ENCODE results near the gene TNNT1. TPM values are rescaled to one million over a fixed set of nuclear protein-coding genes. Genes with fewer than 3 reads are reported as not detected.

TNNT1 gene
- polyA plus RNA-seq, 1 experiment = 10.4 TPM

- TF ChIP-seq, protein P1, sequence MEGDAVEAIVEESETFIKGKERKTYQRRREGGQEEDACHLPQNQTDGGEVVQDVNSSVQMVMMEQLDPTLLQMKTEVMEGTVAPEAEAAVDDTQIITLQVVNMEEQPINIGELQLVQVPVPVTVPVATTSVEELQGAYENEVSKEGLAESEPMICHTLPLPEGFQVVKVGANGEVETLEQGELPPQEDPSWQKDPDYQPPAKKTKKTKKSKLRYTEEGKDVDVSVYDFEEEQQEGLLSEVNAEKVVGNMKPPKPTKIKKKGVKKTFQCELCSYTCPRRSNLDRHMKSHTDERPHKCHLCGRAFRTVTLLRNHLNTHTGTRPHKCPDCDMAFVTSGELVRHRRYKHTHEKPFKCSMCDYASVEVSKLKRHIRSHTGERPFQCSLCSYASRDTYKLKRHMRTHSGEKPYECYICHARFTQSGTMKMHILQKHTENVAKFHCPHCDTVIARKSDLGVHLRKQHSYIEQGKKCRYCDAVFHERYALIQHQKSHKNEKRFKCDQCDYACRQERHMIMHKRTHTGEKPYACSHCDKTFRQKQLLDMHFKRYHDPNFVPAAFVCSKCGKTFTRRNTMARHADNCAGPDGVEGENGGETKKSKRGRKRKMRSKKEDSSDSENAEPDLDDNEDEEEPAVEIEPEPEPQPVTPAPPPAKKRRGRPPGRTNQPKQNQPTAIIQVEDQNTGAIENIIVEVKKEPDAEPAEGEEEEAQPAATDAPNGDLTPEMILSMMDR (IDR thresholded peaks at IDR 0.05; ENCODE audit: insufficient read depth, low read depth, low read length) = no peak
- ChIA-PET CTCF (interaction anchor here (0.5 to 1.3 kb wide), 2 partner anchors 27 to 262 kb away, joined by 3 to 4 read pairs; no protein-coding TSS in a partner anchor), POLR2A (interaction anchor here (0.6 kb wide), 1 partner anchor 360 kb away, joined by 3 read pairs; no protein-coding TSS in a partner anchor)
- H3K27me3 ChIP-seq (ENCODE audit: control insufficient read depth, insufficient read depth, low read length) = no peaks in the 10 kb centered on the region; the same call in 1 of the 2 replicates
- no peaks in the 10 kb centered on the region for H3K36me3 ChIP-seq (ENCODE audit: control insufficient read depth, insufficient read depth, low read length)
- no peak overlapping the region for H3K4me3 ChIP-seq (ENCODE audit: low read depth, low read length)
- peak; percentile 83 for DNase-seq (ENCODE audit: low read depth)
Measured at GRCh38 chr19:55189403-55189835, 40.4 kb upstream of the TNNT1 start.

DNA sequence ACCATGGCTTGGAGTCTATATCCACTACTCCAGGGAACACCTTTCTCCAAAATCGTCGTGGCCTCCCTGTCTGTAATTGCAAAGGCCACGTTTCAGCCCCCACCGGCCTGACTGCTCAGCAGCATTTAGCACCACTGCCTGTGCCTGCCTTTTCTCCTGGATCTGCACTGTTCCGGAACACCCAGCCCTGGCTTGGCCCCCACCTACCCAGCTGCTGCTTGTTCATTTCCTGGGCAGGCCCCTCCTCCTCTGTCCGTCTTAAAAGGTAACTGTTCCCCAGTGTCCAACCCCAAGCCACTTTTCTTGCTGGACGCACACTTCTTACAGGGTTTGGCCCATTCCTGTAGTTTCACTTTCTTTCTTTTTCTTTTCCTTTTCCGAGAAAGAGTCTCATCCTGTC is 39.6 kb upstream of the TNNT1 start:
- DNase-seq (ENCODE audit: low read depth) = no peak
- no peaks in the 10 kb centered on the region; the same call in 1 of the 2 replicates for H3K27me3 ChIP-seq (ENCODE audit: control insufficient read depth, insufficient read depth, low read length)
- no peaks in the 10 kb centered on the region for H3K36me3 ChIP-seq (ENCODE audit: control insufficient read depth, insufficient read depth, low read length)
- ChIA-PET POLR2A (no interaction called here), CTCF (no interaction called here)
- TF ChIP-seq, protein P1 (IDR thresholded peaks at IDR 0.05; ENCODE audit: insufficient read depth, low read depth, low read length) = no peak
- H3K4me3 ChIP-seq (ENCODE audit: low read depth, low read length) = no peak overlapping the region

- no peak for DNase-seq (ENCODE audit: low read depth)
- TF ChIP-seq, protein P1 (IDR thresholded peaks at IDR 0.05; ENCODE audit: insufficient read depth, low read depth, low read length) = no peak
- ChIA-PET POLR2A (no interaction called here), CTCF (no interaction called here)
- no peaks in the 10 kb centered on the region for H3K36me3 ChIP-seq (ENCODE audit: control insufficient read depth, insufficient read depth, low read length)
- H3K27me3 ChIP-seq (ENCODE audit: control insufficient read depth, insufficient read depth, low read length) = peaks cover 1% of the 10 kb centered on the region; the same call in 1 of the 2 replicates
- H3K4me3 ChIP-seq (ENCODE audit: low read depth, low read length) = no peak overlapping the region
Measured at GRCh38 chr19:55186080-55186479, 37.1 kb upstream of the TNNT1 start.

DNA sequence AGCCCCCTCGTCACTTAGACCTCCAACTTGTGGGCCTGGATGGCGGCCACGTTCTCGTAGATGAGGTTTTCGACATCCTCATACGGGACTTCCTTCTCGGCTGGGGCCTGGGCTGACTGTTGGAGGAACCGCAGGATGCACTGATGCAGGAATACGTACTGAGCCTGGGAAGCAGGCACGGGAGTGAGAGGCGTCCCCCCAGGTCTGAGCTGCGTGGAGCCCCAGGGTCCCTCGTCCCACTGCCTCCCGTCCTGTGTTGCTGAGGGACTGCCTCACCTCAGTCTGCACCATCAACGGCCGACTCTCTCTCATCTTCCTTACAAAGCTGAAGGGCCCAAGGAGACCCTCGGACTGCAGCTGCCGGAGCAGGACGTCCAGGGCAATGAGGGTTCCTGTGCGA is 32.7 kb upstream of the TNNT1 start:
- no peak for DNase-seq (ENCODE audit: low read depth)
- Histone ChIP-seq H3K36me3 (ENCODE audit: control insufficient read depth, insufficient read depth, low read length) (no peaks in the 10 kb centered on the region), H3K27me3 (ENCODE audit: control insufficient read depth, insufficient read depth, low read length) (peaks cover 3% of the 10 kb centered on the region; the same call in 1 of the 2 replicates), H3K4me3 (ENCODE audit: low read depth, low read length) (no peak overlapping the region)
- TF ChIP-seq, protein P1 (IDR thresholded peaks at IDR 0.05; ENCODE audit: insufficient read depth, low read depth, low read length) = no peak
- ChIA-PET CTCF (no interaction called here), POLR2A (no interaction called here)

DNA sequence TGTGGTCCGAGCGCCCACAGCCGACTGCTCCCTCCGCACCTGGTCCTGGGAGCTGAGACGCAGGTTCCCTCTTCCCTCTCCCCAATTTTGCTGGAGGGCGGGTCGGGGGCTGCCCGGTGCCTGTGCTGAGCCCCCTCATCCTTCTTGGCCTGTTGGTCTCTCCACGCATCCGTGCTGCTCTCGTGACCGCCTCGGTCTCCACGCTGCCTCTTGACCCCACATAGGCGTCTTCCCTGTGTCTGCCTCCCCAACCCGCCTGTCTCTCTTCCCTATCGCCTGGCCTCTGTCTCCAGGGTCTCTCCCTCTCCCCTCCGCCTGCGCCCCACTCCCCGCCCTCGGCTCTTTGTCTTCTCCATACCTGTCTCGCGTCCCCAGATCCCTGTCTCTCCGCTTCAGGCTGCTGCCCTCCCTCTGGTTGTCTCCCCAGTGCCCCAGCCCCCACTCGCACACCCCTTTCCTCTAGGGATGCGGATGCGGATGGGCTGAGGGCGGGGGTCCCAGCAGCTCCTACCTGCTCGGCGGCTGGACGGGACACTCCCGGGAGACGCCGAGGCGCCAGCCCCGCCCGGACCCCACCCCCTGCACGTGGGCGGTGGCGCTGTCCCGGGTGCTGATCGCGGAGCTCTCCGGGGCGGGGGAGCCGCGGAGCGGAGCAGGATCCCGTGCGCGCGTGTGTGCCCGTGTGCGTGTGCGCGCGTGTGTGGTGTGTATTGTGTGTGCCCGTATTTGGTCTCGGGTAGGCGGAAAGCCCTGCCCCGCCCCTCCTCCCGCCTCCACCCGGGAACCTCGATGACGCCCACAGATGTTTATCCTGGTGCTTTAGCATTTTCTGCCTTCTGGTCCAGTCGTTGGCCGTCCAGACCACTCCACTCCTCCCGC is 30.8 kb upstream of the TNNT1 start, which contains the start of gene SYT5:
Gene SYT5 (minus strand): TSS at position 684 of the 879 bp plus-strand sequence. CDS start 1,248 bp downstream, outside the sequence.
- no peaks in the 10 kb centered on the region for H3K36me3 ChIP-seq (ENCODE audit: control insufficient read depth, insufficient read depth, low read length)
- CTCF ChIA-PET = interaction anchor here (1.0 to 1.2 kb wide), 2 partner anchors 23 to 39 kb away, joined by 3 read pairs; no protein-coding TSS in a partner anchor
- H3K27me3 ChIP-seq (ENCODE audit: control insufficient read depth, insufficient read depth, low read length) = peaks cover 3% of the 10 kb centered on the region; the same call in 1 of the 2 replicates
- TF ChIP-seq, protein P1 (IDR thresholded peaks at IDR 0.05; ENCODE audit: insufficient read depth, low read depth, low read length) = no peak
- POLR2A ChIA-PET = no interaction called here
- peak within 1 kb of the TSS; percentile 36 for H3K4me3 ChIP-seq (ENCODE audit: low read depth, low read length)
- DNase-seq (ENCODE audit: low read depth) = no peak
